HL-60 (cell line): ENCODE measurements around the gene RNU11.

Experiments
- CTCF ChIP-seq: IDR thresholded peaks from one replicate; pipeline ENCODE4 v1.5.1; 2011; ENCODE audit warnings: low read length, control low read depth, inconsistent platforms; ENCODE audit not compliant: insufficient read depth
- GABPA ChIP-seq: IDR thresholded peaks from 2 replicates; pipeline ENCODE4 v1.6.1; 2012; ENCODE audit warnings: low read depth
- POLR2AphosphoS5 ChIP-seq: IDR thresholded peaks from 2 replicates; pipeline ENCODE4 v1.6.1; 2012; ENCODE audit warnings: low read depth
- REST ChIP-seq: IDR thresholded peaks from 2 replicates; pipeline ENCODE4 v1.6.1; 2012; ENCODE audit warnings: low read depth; ENCODE audit not compliant: insufficient replicate concordance
- SPI1 ChIP-seq: IDR thresholded peaks from 2 replicates; pipeline ENCODE4 v1.6.1; 2012; ENCODE audit warnings: low read depth, mild to moderate bottlenecking, borderline replicate concordance

GRCh38 chr1:28604411-28604810 is 44.0 kb upstream of the RNU11 start:
- TF ChIP-seq CTCF (no peak), REST (no peak), SPI1 (no peak), GABPA (no peak), POLR2AphosphoS5 (no peak)
